H9 (cell line): ENCODE measurements around the gene RHBDD1. TPM values are rescaled to one million over a fixed set of nuclear protein-coding genes. Genes with fewer than 3 reads are reported as not detected.

Experiments
- DNase-seq: peaks from one replicate; pipeline ENCODE4 v3.0.0-alpha.2; 2017
- H2AFZ ChIP-seq: one replicate; pipeline ENCODE4 v1.6.1; 2013; ENCODE audit warnings: mild to moderate bottlenecking, low read length, control low read depth, moderate library complexity
- H2AK5ac ChIP-seq: 2 replicates; pipeline ENCODE4 v1.6.1; 2013; ENCODE audit warnings: low read length, control low read depth, mixed read lengths; ENCODE audit not compliant: insufficient read length
- H2BK120ac ChIP-seq: one replicate; pipeline ENCODE4 v1.6.1; 2013; ENCODE audit warnings: low read depth, mild to moderate bottlenecking, low read length, control low read depth, inconsistent platforms; ENCODE audit not compliant: poor library complexity, severe bottlenecking
- H2BK12ac ChIP-seq: 2 replicates; pipeline ENCODE4 v1.6.1; 2013; ENCODE audit warnings: low read length, control low read depth, mixed read lengths, low read depth; ENCODE audit not compliant: insufficient read length
- H2BK15ac ChIP-seq: 2 replicates; pipeline ENCODE4 v1.6.1; 2013; ENCODE audit warnings: low read depth, low read length, control low read depth
- H2BK20ac ChIP-seq: one replicate; pipeline ENCODE4 v1.6.1; 2013; ENCODE audit warnings: low read depth, mild to moderate bottlenecking, low read length, control low read depth, inconsistent platforms; ENCODE audit not compliant: poor library complexity, severe bottlenecking
- H2BK5ac ChIP-seq: 2 replicates; pipeline ENCODE4 v1.6.1; 2013; ENCODE audit warnings: low read length, control low read depth, mixed read lengths; ENCODE audit not compliant: insufficient read length
- H3K14ac ChIP-seq: 2 replicates; pipeline ENCODE4 v1.6.1; 2013; ENCODE audit warnings: low read length, control low read depth; ENCODE audit not compliant: insufficient read depth
- H3K18ac ChIP-seq: 2 replicates; pipeline ENCODE4 v1.6.1; 2013; ENCODE audit warnings: low read depth, mild to moderate bottlenecking, mixed read lengths, low read length, control low read depth; ENCODE audit not compliant: insufficient read length
- H3K23ac ChIP-seq: 2 replicates; pipeline ENCODE4 v1.6.1; 2013; ENCODE audit warnings: low read length, control low read depth, mixed read lengths, low read depth; ENCODE audit not compliant: insufficient read length
- H3K23me2 ChIP-seq: 2 replicates; pipeline ENCODE4 v1.6.1; 2013; ENCODE audit warnings: low read depth, mild to moderate bottlenecking, mixed read lengths, low read length, control low read depth; ENCODE audit not compliant: insufficient read length, poor library complexity, severe bottlenecking
- H3K27ac ChIP-seq: 2 replicates; pipeline ENCODE4 v1.5.1; 2013; ENCODE audit warnings: low read length, control low read depth, mixed read lengths, low read depth; ENCODE audit not compliant: insufficient read length
- H3K27me3 ChIP-seq: 2 replicates; pipeline ENCODE4 v1.6.1; 2013; ENCODE audit warnings: low read length, control low read depth, inconsistent platforms; ENCODE audit not compliant: insufficient read depth
- H3K4ac ChIP-seq: 2 replicates; pipeline ENCODE4 v1.6.1; 2013; ENCODE audit warnings: low read depth, mild to moderate bottlenecking, control low read depth, inconsistent platforms, low read length, moderate library complexity
- H3K4me1 ChIP-seq: 2 replicates; pipeline ENCODE4 v1.6.1; 2013; ENCODE audit warnings: low read length, control low read depth, inconsistent platforms; ENCODE audit not compliant: insufficient read depth
- H3K4me2 ChIP-seq: 2 replicates; pipeline ENCODE4 v1.6.1; 2013; ENCODE audit warnings: low read length, control low read depth, mixed read lengths; ENCODE audit not compliant: insufficient read length, insufficient read depth
- H3K56ac ChIP-seq: 2 replicates; pipeline ENCODE4 v1.6.1; 2013; ENCODE audit warnings: low read depth, mild to moderate bottlenecking, mixed read lengths, low read length, control low read depth; ENCODE audit not compliant: insufficient read length
- H3K79me1 ChIP-seq: 2 replicates; pipeline ENCODE4 v1.6.1; 2013; ENCODE audit warnings: low read depth, mild to moderate bottlenecking, moderate library complexity, low read length, control low read depth, inconsistent platforms; ENCODE audit not compliant: insufficient read depth, poor library complexity, severe bottlenecking
- H3K79me2 ChIP-seq: 2 replicates; pipeline ENCODE4 v1.6.1; 2013; ENCODE audit warnings: low read length, control low read depth, inconsistent platforms; ENCODE audit not compliant: insufficient read depth
- H3K9ac ChIP-seq: 2 replicates; pipeline ENCODE4 v1.6.1; 2013; ENCODE audit warnings: low read length, control low read depth, mixed read lengths; ENCODE audit not compliant: insufficient read length; ENCODE audit errors: extremely low read depth
- H3K9me3 ChIP-seq: one replicate; pipeline ENCODE4 v1.6.1; 2013; ENCODE audit warnings: low read depth, low read length, inconsistent platforms; ENCODE audit not compliant: control insufficient read depth
- H3T11ph ChIP-seq: one replicate; pipeline ENCODE4 v1.6.1; 2013; ENCODE audit warnings: mild to moderate bottlenecking, low read length, control low read depth, inconsistent platforms
- H4K20me1 ChIP-seq: one replicate; pipeline ENCODE4 v1.6.1; 2013; ENCODE audit not compliant: control insufficient read depth, insufficient read length, insufficient read depth
- H4K5ac ChIP-seq: 2 replicates; pipeline ENCODE4 v1.6.1; 2013; ENCODE audit warnings: low read depth, mild to moderate bottlenecking, mixed read lengths, low read length, control low read depth; ENCODE audit not compliant: insufficient read length
- H4K8ac ChIP-seq: replicated peaks from 2 replicates; pipeline ENCODE4 v1.6.1; 2013; ENCODE audit warnings: low read length, control low read depth, mixed read lengths, low read depth; ENCODE audit not compliant: insufficient read length
- H4K91ac ChIP-seq: 2 replicates; pipeline ENCODE4 v1.6.1; 2013; ENCODE audit warnings: low read depth, mild to moderate bottlenecking, moderate library complexity, mixed read lengths, low read length, control low read depth; ENCODE audit not compliant: insufficient read length
- H3K27ac Mint-ChIP-seq, 3 experiments: 2 replicates in 2 of 3; 3 replicates in 1 of 3; pipeline ENCODE4 v1.8.0; 2020 to 2021; ENCODE audit warnings: mixed read lengths in 3 of 3, mild to moderate bottlenecking in 1 of 3, moderate library complexity in 1 of 3
- H3K27me3 Mint-ChIP-seq: 2 replicates; pipeline ENCODE4 v1.8.0; 2021; ENCODE audit warnings: low read depth, mild to moderate bottlenecking, moderate library complexity, mixed read lengths
- H3K36me3 Mint-ChIP-seq, 3 experiments: 2 replicates in 2 of 3; 3 replicates in 1 of 3; pipeline ENCODE4 v1.8.0; 2020 to 2021; ENCODE audit warnings: low read depth in 3 of 3, mixed read lengths in 3 of 3; ENCODE audit not compliant: insufficient read depth in 1 of 3
- H3K4me1 Mint-ChIP-seq, 2 experiments: 2 replicates each; pipeline ENCODE4 v1.8.0; 2020; ENCODE audit warnings: mixed read lengths in 2 of 2
- H3K4me3 Mint-ChIP-seq, 2 experiments: 2 replicates in 1 of 2; 3 replicates in 1 of 2; pipeline ENCODE4 v1.8.0; 2020 to 2021; ENCODE audit warnings: mild to moderate bottlenecking in 2 of 2, mixed read lengths in 2 of 2, moderate library complexity in 1 of 2
- H3K9me3 Mint-ChIP-seq, 2 experiments: 2 replicates in 1 of 2; 3 replicates in 1 of 2; pipeline ENCODE4 v1.8.0; 2020; ENCODE audit warnings: mild to moderate bottlenecking in 2 of 2, mixed read lengths in 2 of 2, moderate library complexity in 1 of 2
- WGBS: extraction: QIAGEN DNeasy Blood & Tissue Kit; methylation state at CpG from one replicate; pipeline ENCODE4 v1.1.7; 2013; ENCODE audit warnings: missing lambda C conversion rate, low lambda C conversion rate, mixed read lengths; ENCODE audit not compliant: insufficient read length; ENCODE audit errors: extremely low coverage; 5-methylcytosine and 5-hydroxymethylcytosine counted together
- total RNA-seq: library from RNA; stranded (reverse); gene quantifications from 2 replicates; pipeline ENCODE4 v1.2.1, GENCODE V29; 2021
- TF ChIP-seq, protein P1 (sequence below): fragments of 200-600 bp; sonication (generic); conservative IDR thresholded peaks from 3 replicates; pipeline ENCODE4 v1.8.0; 2021; ENCODE audit warnings: antibody characterized with exemption, mild to moderate bottlenecking

Gene RHBDD1
- total RNA-seq, 1 experiment from 2014 or later, result 24.9 TPM

DNA sequence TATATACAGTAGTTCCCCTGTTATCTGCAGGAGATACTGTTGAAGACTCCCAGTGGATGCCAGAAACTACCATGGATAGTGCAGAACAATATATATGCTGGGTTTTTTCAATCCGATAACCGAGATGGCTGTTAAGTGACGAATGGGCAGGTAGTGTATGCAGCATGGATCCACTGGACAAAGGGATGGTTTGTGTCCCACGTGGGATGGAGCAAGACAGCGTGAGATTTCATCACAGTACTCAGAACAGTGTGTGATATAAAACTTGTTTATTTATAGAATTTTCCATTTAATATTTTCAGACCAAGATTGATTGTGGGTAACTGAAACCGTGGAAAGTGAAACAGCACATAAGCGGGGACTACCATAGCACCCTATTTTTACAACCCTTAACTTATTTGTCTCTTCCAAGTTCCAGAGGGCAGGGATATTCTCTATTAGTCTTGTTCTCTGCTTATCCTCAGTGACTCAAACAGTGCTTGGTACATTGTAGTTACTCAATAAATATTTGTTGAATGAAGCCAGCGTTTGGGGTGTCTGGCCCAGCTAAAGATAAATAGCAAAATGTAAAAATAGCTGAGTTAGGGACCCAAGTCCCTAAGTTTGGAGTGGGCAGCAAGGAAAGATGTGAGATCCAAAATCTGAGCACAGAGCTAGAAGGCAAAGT, 50.0 kb downstream of the RHBDD1 start:
- Histone ChIP-seq H3K4me2 (no peak overlapping the region), H3K27me3 (no peaks in the 10 kb centered on the region), H2BK15ac (no peak overlapping the region), H4K91ac (no peak overlapping the region), H4K8ac (no peak overlapping the region), H3K56ac (no peak overlapping the region), H3K79me1 (no peaks in the 10 kb centered on the region), H3K23ac (no peak overlapping the region), H3K9ac (no peak overlapping the region), H3K27ac (no peak overlapping the region), H2AK5ac (no peak overlapping the region), H2BK20ac (no peak overlapping the region), H3K23me2 (no peaks in the 10 kb centered on the region), H3K79me2 (no peaks in the 10 kb centered on the region), H2BK120ac (no peak overlapping the region), H3K14ac (no peak overlapping the region), H3K9me3 (no peaks in the 10 kb centered on the region), H4K5ac (no peak overlapping the region), H2BK5ac (no peak overlapping the region), H3K18ac (no peak overlapping the region), H2BK12ac (no peak overlapping the region), H3T11ph (no peak overlapping the region), H3K4ac (no peak overlapping the region), H4K20me1 (no peaks in the 10 kb centered on the region), H3K4me1 (no peaks in the 10 kb centered on the region), H2AFZ (no peak overlapping the region)
- H3K36me3 Mint-ChIP-seq, result peaks cover 0 to 5% (median 0%) of the 10 kb centered on the region in 3 experiments; a peak in 1 of 7 replicates
- no peaks in the 10 kb centered on the region for H3K4me1 Mint-ChIP-seq
- TF ChIP-seq, protein P1, sequence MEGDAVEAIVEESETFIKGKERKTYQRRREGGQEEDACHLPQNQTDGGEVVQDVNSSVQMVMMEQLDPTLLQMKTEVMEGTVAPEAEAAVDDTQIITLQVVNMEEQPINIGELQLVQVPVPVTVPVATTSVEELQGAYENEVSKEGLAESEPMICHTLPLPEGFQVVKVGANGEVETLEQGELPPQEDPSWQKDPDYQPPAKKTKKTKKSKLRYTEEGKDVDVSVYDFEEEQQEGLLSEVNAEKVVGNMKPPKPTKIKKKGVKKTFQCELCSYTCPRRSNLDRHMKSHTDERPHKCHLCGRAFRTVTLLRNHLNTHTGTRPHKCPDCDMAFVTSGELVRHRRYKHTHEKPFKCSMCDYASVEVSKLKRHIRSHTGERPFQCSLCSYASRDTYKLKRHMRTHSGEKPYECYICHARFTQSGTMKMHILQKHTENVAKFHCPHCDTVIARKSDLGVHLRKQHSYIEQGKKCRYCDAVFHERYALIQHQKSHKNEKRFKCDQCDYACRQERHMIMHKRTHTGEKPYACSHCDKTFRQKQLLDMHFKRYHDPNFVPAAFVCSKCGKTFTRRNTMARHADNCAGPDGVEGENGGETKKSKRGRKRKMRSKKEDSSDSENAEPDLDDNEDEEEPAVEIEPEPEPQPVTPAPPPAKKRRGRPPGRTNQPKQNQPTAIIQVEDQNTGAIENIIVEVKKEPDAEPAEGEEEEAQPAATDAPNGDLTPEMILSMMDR, result no peak
- no peak overlapping the region for H3K4me3 Mint-ChIP-seq
- H3K9me3 Mint-ChIP-seq, result peaks cover 0 to 3% of the 10 kb centered on the region in 2 experiments; a peak in 1 of 5 replicates
- H3K27ac Mint-ChIP-seq, result peak overlapping the region in 2 of 3 experiments; percentile 40 to 74; a peak in 3 of 7 replicates
- whole genome bisulfite sequencing, result no CpG with 5 or more reads among the region's 8 CpGs
- no peak for DNase-seq
- no peaks in the 10 kb centered on the region for H3K27me3 Mint-ChIP-seq
